HG02943 (cell line): ENCODE measurements around the gene PTPRN2.
"Not testable (repeated sequence)": the region's sequence is repeated elsewhere in the genome, so short reads cannot be mapped to it uniquely, and the experiment has no call there.

Source experiments
- ATAC-seq: cut with Tn5 transposase; IDR thresholded peaks from one replicate; pipeline ENCODE4 v1.9.1; 2021; ENCODE audit warnings: mild to moderate bottlenecking, low read depth, moderate library complexity; ENCODE audit not compliant: unreplicated experiment

PTPRN2 gene

DNA sequence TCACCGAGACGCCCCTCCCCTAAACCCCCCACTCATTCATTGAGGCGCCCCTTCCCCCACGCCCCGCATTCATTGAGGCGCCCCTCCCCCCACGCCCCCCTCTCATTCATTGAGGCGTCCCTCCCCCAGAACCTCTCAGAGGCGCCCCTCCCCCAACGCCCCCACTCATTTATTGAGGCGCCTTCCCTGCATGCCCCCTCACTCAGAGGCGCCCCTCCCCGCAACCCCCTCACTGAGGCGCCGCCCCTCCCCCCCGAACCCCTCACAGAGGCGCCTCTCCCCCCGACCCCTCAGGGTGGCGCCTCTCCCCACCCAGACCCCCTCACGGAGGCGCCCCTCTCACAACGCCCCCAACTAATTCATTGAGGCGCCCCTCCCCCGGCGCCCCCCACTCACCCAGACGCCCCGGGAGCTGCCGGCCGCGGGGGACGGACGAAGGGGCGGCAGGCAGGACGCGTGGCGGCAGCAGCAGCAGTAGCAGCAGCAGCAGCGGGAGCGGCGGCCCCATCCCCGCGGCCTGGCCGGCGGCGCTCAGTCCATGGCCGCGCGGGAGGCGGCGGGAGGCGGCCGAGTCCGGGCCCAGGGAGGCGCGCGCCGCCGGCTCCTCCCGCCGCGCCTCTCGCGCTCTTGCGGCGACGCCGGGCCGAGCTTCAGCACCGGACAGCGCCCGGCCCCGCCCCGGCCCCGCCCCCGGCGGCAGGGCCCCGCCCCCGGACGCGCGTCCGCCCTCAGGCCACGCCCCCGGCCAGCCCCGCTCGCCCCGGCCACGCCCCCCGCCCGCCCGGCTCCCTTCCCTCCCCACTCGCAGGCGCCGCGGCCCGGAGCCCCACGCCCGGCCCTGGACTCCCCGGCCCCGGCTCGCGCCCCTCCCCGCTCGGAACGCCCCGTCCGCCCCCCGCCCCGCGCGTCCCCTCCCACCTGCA, at the start of gene PTPRN2:
Gene PTPRN2 (minus strand): TSS at position 662 of the 923 bp plus-strand sequence.
- no peak for ATAC-seq

- no peak for ATAC-seq
These were observed 45.7 kb upstream of the PTPRN2 start for GRCh38 chr7:158633055-158633956.

DNA sequence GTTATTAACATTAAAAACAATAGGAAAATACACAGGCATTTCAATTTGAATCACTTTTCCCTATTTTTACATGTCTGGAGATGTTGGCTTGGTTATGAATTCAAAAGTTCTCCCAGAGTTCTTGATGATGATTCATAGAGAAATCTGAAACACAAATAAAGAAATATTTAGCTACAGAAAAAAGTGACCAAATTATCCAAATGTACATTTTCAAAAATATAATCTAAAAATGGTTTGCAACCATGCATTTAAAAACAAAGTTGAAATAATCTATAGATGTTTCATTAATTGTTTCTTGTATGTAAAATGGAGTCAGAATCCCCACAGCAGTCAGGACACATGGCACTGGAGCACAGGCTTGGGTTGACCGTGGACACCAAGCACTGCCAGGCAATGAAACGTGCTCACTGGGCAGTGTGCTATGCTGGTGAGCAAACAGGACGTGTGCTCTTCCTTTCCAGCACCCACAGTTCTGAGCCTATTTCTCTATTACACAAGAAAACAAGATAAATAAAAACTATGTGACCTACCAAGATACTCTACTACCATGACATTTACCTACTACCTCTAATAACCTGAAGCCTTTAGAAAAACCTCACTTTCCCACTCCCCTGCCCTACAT, 44.1 kb upstream of the PTPRN2 start:
- ATAC-seq: no peak

GRCh38 chr7:158626289-158626688, 38.7 kb upstream of the PTPRN2 start:
- ATAC-seq: not testable (repeated sequence)

DNA sequence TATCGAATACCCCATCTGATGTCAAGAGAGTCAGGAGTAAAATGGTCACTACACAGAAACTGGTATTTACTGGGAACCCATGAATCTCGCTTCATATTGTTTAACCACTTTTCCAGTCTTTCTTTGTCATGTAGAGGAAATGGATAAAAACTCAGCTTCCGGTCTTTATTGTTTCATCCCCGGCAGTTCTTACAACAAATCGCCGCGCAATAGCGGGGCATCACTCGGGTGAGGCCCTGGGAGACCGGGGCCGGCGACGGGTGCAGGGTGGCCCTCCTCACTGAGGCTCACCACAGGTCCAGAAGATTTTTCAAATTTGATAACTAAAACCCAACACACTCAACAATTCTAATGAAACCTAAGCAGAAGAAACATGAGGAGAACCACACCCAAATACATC, 35.6 kb upstream of the PTPRN2 start:
- ATAC-seq: no peak

DNA sequence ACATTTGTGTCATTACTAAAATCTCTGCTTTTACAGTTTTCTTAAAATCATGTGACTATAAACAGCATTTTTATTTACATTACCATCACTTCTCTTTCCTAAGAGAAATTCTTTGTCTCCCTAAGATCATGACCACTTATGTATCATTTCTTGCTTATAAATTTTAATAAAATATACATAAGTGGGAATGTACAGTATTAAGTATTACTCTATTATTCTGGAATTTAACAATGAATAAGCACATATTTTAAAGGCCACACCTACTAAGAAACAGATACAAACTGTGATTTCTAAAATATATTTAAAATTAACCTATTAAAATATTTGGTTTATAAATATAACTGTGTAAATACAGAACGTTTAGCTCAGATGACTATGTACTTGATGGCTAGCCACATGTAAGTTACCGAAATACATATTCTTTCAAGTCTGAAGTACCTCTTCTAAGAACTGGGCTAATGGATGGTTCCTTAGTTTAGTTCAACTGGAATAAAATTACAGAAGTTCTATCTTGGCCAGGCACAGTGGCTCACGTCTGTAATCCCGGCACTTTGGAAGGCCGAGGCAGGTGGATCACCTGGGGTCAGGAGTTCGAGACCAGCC, 33.3 kb upstream of the PTPRN2 start:
- ATAC-seq: no peak

- no peak for ATAC-seq
These were observed 32.8 kb upstream of the PTPRN2 start for GRCh38 chr7:158620418-158620817.

DNA sequence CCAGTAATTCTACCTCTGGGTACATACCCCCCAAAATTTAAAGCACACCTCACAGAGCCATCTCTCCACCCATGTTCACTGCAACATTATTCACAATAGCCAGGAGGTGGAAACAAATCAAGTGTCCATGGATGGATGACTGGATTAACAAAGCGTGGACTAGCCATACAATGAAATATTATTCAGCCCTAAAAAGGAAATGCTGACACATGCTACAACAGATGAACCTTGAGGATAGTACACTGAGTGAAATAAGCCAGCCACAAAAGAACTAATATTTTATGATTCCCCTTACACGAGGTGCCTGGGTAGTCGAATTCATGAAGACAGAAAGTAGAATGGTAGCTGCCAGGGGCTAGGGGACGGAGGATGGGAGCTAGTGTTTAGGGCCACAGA, 31.1 kb upstream of the PTPRN2 start:
- ATAC-seq: no peak

GRCh38 chr7:158617737-158618128, 30.1 kb upstream of the PTPRN2 start:
- no peak for ATAC-seq

GRCh38 chr7:158616050-158616449, 28.4 kb upstream of the PTPRN2 start:
- ATAC-seq: no peak

- no peak for ATAC-seq
These were observed 27.1 kb upstream of the PTPRN2 start for GRCh38 chr7:158614700-158615099.

GRCh38 chr7:158613481-158613880, 25.9 kb upstream of the PTPRN2 start:
- ATAC-seq: peak; percentile 85

DNA sequence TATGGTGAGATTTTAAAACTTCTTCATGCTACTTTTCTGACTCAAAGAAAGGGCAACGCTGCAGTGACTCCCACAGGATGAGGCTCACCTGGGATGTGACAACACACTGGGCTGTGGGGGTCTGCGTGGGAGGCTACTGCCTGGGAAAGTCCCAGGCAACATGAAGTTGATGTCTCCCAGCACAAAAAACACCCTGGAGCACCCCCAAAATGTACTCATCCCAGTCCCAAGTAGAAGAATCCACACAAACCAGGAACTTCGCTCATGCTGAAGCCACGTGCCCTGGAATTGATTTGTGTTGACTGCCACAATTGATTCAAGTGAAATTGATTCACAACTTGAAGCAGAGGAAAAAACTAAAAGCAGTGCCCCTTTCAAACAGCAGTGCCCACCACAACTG, 24.9 kb upstream of the PTPRN2 start:
- no peak for ATAC-seq

DNA sequence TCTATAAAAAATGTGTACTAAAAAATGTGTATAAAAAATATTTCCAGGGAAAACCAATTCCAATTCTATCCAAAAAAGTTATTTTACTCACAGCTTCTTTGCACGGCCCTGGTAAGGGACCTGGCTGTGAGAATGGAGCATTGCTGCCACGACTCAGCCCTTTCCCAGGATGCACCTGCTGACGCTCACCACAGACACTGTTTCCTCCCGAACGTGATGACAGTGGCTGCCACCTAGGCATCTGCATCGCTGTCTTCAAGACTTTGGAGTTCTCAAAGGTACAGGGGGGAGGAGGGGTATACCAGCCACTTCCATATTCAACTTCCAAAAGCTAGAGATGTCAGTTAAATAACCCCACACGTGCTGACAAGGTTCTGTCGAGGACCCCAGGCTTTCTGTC, 23.9 kb upstream of the PTPRN2 start:
- no peak for ATAC-seq

- no peak for ATAC-seq
These were observed 21.8 kb upstream of the PTPRN2 start for GRCh38 chr7:158609313-158609974.

DNA sequence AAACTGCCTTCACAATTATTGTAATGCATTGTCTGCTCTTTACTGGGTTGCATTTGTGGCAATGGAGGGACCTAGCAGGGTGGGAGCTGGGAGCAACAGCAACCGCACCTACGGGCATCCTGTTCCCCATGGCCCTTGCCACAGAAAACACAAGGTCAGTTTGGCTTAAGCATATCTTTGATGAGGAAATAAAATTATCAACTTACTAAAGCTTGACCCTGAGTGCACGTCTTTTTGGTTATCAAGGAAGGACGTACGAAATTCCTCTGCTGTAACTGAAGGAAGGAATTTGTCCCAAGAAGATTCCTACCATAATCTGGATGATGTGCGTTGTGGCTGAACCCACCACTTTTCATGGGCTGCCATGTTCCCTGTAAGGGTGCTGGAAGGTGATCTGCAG, 19.9 kb upstream of the PTPRN2 start:
- no peak for ATAC-seq

GRCh38 chr7:158606671-158607424, 19.2 kb upstream of the PTPRN2 start:
- no peak for ATAC-seq

DNA sequence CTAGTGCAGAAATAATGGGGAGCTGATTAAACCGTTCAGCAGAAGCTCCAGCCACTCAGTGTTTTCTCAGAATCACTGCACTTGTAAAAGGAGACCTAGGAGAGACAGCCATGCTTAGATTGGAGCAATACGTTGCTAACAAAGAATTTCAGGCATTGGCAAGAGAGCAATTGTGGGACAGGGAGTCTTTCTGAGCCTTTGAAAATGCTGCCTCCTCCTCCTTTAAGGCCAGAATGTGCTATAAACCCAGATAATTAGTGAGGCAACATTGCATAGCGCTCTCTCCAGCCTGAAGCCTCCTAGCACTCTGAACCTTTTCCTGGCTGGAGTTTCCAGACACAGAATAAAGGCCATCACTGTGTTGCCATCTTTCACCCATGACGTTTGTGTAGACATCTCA, 18.5 kb upstream of the PTPRN2 start:
- no peak for ATAC-seq
